GM12874 (cell line): ENCODE results near the gene TMEM72.

ENCODE experiments used
- TF ChIP-seq, protein P1 (sequence below): IDR thresholded peaks from 2 replicates; pipeline ENCODE4 v1.5.1; 2011; ENCODE audit warnings: low read depth, mild to moderate bottlenecking, control low read depth, low read length, moderate library complexity; ENCODE audit not compliant: insufficient read depth

Gene TMEM72

GRCh38 chr10:44952779-44953231 lies 41.7 kb downstream of the TMEM72 start:
- TF ChIP-seq, protein P1, sequence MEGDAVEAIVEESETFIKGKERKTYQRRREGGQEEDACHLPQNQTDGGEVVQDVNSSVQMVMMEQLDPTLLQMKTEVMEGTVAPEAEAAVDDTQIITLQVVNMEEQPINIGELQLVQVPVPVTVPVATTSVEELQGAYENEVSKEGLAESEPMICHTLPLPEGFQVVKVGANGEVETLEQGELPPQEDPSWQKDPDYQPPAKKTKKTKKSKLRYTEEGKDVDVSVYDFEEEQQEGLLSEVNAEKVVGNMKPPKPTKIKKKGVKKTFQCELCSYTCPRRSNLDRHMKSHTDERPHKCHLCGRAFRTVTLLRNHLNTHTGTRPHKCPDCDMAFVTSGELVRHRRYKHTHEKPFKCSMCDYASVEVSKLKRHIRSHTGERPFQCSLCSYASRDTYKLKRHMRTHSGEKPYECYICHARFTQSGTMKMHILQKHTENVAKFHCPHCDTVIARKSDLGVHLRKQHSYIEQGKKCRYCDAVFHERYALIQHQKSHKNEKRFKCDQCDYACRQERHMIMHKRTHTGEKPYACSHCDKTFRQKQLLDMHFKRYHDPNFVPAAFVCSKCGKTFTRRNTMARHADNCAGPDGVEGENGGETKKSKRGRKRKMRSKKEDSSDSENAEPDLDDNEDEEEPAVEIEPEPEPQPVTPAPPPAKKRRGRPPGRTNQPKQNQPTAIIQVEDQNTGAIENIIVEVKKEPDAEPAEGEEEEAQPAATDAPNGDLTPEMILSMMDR, result no peak

- TF ChIP-seq, protein P1, result no peak
Measured at GRCh38 chr10:44954042-44954441, 42.9 kb downstream of the TMEM72 start.

DNA sequence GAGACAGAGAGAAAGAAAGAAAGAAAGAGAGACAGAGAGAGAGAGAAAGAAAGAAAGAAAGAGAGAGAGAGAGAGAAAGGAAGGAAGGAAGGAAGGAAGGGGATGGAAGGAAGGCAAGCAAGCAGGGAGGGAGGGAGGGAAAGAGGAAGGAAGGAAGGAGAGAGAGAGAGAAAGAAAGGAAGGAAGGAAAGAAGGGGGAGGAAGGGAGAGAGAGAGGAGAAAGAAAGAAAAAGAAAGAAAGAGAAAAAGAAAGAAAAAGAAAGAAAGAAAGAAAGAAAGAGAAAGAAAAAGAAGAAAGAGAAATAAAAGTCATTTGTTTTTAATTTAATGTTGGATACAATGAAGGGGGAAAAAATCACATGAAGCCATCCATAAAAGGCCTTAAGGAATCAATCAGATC lies 43.8 kb downstream of the TMEM72 start:
- TF ChIP-seq, protein P1, result no peak

- TF ChIP-seq, protein P1, result no peak
Measured at GRCh38 chr10:44955413-44956070, 44.4 kb downstream of the TMEM72 start.

GRCh38 chr10:44956226-44956625 lies 45.1 kb downstream of the TMEM72 start:
- TF ChIP-seq, protein P1, result no peak

DNA sequence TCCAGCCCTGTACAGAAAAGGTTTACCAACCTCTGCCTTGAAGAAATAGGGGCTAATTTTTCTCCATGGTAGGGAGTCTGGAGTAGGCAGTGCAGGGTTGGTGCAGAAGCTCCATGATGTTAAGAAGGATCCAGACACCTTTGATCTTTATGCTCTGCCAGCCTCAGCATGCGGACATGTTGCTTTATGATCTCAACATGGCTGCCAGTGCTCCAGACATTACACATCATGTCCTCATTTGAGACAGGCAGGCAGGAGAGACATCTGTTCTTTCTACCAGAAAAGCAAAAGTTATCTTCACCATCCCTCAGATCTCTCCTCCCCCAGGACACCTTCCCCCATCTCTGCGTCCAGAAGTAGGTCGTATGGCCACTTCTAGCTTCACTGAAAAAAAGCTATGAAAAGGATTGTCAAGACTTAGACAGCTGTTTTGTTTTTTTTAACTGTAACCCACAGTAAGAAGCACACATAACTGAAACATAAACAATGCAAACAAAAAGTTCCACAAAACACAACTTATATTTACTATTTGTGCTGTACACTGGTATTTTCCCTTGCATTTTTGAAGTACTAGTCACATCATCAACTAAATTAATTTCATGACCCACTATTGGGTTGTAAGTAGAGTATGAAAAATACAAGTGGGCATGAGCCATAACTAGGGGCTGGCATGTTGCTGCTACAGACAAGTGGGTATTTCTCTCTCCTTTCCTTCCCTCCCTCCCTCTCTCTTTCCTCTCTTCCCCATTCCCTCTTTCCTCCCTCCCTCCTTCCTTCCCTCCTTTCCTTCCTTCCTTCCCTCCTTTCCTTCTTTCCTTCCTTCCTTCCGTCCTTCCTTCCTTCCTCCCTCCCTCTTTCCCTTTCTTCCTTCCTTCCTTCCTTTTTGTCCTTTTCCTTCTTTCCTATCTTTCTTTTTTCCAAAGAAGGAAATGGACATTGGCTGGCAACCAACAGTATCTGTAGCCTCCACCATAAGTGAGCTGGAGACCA lies 45.9 kb downstream of the TMEM72 start:
- TF ChIP-seq, protein P1, result no peak

GRCh38 chr10:44958196-44958897 lies 47.2 kb downstream of the TMEM72 start:
- TF ChIP-seq, protein P1, result no peak
